B cell (primary cell): ENCODE data around the gene PHACTR2.

ENCODE experiments used
- CTCF ChIP-seq: fragments of 200-600 bp; IDR thresholded peaks from one replicate; pipeline ENCODE4 v1.8.0; 2022; ENCODE audit warnings: antibody characterized with exemption, mild to moderate bottlenecking
- EZH2 ChIP-seq: IDR thresholded peaks from 2 replicates; pipeline ENCODE4 v1.6.1; 2012; ENCODE audit warnings: borderline replicate concordance, low read depth, mild to moderate bottlenecking, moderate library complexity, low read length; ENCODE audit not compliant: insufficient read depth, poor library complexity, severe bottlenecking

- TF ChIP-seq CTCF, result no peak
- TF ChIP-seq EZH2, result no peak
Measured at GRCh38 chr6:143782481-143782880, 104.7 kb downstream of the PHACTR2 start.
